NT2/D1 (cell line): Measurements from ENCODE around the gene ISOC1.

Experiments used
- SUZ12 ChIP-seq: IDR thresholded peaks from 2 replicates; pipeline ENCODE4 v1.6.1; 2011; ENCODE audit not compliant: insufficient read length, insufficient read depth; ENCODE audit errors: extremely low read depth
- YY1 ChIP-seq: IDR thresholded peaks from 2 replicates; pipeline ENCODE4 v1.6.1; 2011; ENCODE audit not compliant: insufficient read length, insufficient read depth
- ZNF274 ChIP-seq: IDR thresholded peaks from 2 replicates; pipeline ENCODE4 v1.6.1; 2011; ENCODE audit warnings: mild to moderate bottlenecking, low read depth, low read length

DNA sequence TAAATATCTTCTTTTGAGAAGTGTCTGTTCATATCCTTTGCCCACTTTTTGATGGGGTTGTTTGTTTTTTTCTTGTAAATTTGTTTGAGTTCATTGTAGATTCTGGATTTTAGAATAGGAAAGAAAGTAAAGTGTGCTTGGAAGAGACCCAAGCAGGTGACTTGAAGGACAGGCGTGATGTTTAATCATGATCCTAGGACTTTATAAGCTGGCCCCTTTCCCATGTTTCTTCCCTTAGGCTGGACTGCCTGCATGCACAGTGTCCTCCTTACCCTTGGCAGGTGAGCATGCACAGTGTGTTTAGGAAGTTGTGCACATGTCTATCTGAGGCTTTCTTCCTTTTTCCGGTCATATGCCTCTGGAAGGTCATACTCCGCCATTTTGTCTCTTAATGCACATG is 61.3 kb downstream of the ISOC1 start:
- TF ChIP-seq ZNF274 (no peak), YY1 (no peak), SUZ12 (no peak)
